ENCODE measurements around the gene MAPK7.

Gene MAPK7

DNA sequence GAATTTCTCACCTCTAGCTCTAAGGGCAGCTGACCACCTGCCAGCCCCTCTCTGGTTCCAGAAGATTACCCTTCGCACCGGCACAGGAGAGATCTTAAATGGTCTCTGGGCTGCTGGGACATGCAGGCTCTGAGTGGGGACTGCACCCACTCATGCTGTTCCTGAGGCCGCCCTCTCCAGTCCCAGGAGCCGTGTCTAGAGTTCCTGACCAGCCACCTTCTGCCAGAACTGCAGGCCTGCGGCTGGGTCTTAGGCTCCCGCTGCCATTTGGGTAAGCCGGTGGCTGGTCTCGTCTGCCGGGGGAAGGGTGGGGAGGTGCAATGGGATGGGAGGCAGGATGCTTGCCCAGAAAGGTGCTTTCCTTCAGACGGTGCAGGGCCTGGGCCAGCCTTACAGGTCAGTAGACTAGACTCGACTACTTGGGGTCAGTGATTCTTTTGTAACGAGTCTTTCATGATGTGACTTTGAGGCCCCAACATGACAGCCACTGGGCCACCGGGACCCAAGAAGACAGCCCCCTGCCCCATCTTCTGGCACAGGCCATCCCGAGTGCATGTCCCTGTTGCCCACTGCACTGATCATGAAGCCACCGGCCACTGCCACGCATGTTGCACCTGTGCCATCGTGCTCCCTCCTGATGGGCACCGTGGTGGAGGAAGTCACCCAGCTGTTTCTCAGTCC is 42.2 kb upstream of the MAPK7 start:
- no peak overlapping the region for H3K4me3 ChIP-seq (ENCODE audit: low read depth, low read length)
- peaks cover 34% of the 10 kb centered on the region for H3K4me1 ChIP-seq (ENCODE audit: control insufficient read depth, insufficient read depth, low read length)
- H3K27ac ChIP-seq (ENCODE audit: low read depth, low read length), result no peak overlapping the region
- H3K27me3 ChIP-seq (ENCODE audit: control insufficient read depth, insufficient read depth, low read length), result no peaks in the 10 kb centered on the region
- H3K9ac ChIP-seq (ENCODE audit: low read length), result no peak overlapping the region
- peaks cover 33% of the 10 kb centered on the region for H3K36me3 ChIP-seq (ENCODE audit: control insufficient read depth, insufficient read depth, low read length)
- no peaks in the 10 kb centered on the region for H3K9me3 ChIP-seq (ENCODE audit: control insufficient read depth, insufficient read depth, low read depth, low read length)

DNA sequence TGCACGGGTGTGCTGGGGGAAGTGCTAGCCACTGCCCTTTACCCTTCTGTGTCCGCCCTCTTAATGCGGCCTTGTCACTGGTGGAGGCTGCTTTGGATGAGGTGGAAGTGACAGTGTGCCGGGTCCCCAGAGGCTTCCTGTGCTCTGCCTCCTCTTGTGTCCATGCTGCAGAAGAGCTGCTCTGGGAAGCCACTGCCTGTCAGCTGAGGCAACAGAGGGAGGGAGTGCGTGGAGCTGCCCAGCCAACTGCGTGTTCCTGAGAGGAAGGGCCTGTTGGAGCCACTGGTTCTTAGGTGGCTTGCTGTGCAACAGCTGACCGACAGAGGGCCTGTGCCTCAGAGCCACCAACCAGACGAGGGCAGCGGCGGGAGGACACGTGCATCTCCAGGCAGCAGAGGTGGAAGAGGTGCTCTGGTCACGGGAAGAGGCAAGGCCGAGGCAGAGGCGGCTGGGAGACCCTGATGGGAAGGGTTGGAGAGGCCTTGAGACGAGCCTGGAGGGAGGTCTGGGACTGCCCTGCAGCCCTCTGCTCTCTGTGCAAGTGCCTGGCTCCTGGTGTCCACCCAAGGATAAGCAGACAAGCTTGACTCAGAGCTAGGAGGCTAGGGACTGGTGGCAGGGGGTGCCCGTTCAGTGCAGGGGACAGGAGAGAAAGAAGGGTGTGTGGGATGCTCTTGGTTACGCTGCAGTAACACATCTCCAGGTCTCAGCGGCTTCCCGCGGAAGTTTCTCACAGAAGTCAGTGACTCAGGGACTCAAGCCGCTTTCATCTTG is 41.2 kb upstream of the MAPK7 start:
- Histone ChIP-seq H3K9me3 (ENCODE audit: control insufficient read depth, insufficient read depth, low read depth, low read length) (no peaks in the 10 kb centered on the region), H3K36me3 (ENCODE audit: control insufficient read depth, insufficient read depth, low read length) (peaks cover 22% of the 10 kb centered on the region), H3K4me1 (ENCODE audit: control insufficient read depth, insufficient read depth, low read length) (peaks cover 40% of the 10 kb centered on the region), H3K9ac (ENCODE audit: low read length) (no peak overlapping the region), H3K27ac (ENCODE audit: low read depth, low read length) (no peak overlapping the region), H3K27me3 (ENCODE audit: control insufficient read depth, insufficient read depth, low read length) (no peaks in the 10 kb centered on the region), H3K4me3 (ENCODE audit: low read depth, low read length) (no peak overlapping the region)

DNA sequence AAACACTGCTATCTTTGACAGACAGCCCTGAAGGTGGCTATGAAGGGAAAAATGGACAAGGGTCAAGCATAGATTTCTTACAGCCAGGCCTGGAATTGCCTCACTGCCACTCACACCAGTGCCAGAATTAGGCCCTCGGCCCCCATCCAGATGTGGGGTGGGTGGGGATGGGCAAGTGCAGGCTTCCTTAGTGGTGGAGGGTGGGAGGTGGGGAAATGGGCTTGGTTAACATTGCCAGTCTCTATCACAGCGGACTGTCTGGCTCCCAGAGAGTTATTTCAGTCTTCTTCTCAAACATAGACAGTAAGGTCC is 40.6 kb upstream of the MAPK7 start:
- no peak overlapping the region for H3K9ac ChIP-seq (ENCODE audit: low read length)
- peaks cover 43% of the 10 kb centered on the region for H3K4me1 ChIP-seq (ENCODE audit: control insufficient read depth, insufficient read depth, low read length)
- no peaks in the 10 kb centered on the region for H3K27me3 ChIP-seq (ENCODE audit: control insufficient read depth, insufficient read depth, low read length)
- no peak overlapping the region for H3K4me3 ChIP-seq (ENCODE audit: low read depth, low read length)
- no peak overlapping the region for H3K27ac ChIP-seq (ENCODE audit: low read depth, low read length)
- H3K36me3 ChIP-seq (ENCODE audit: control insufficient read depth, insufficient read depth, low read length), result peaks cover 18% of the 10 kb centered on the region
- no peaks in the 10 kb centered on the region for H3K9me3 ChIP-seq (ENCODE audit: control insufficient read depth, insufficient read depth, low read depth, low read length)

DNA sequence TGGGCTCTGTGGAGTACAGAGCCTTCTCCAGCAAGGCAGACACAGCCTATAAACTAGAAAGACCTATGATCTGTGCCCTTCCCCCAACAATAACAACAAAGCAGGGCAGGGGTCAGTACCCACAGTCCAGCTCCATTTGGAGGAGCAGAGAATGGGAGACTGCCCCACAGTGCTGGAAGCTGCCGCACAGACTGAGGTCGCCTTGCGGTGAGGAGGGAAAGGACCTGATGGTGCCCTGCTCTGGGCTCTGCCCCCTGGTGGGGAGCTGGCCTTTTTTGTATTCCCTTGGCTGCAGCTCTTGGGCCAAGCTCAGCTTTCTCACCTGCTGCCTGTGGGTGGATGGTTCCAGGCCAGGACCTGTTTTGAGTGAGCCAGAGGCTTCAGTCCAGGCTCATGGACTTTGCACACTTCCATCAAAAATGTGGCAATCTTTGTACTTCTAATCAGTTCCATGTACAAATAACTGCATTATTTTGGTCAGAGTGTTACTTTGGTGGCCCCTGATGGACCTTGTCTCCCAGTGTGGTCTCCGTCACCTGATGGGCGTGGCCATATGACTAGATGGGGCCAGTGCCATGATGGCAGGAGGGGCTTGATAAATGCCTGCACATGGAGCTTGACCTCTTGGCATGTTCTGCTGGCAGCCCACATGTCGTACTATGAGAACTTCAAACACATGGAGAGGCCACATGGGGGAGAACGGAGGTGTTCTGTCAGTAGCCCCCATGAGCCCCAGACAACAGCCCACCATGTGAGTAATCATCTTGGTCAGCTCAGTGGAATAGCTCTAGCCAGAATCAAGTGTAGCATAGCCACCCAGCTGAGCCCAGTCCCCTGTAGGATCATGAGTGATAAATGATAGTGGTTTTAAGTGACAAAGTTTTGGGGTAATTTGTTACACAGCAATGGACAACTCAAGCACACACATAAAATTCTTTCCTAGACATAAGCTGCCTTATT is 40.0 kb upstream of the MAPK7 start:
- no peaks in the 10 kb centered on the region for H3K27me3 ChIP-seq (ENCODE audit: control insufficient read depth, insufficient read depth, low read length)
- no peak overlapping the region for H3K4me3 ChIP-seq (ENCODE audit: low read depth, low read length)
- H3K9ac ChIP-seq (ENCODE audit: low read length), result no peak overlapping the region
- H3K4me1 ChIP-seq (ENCODE audit: control insufficient read depth, insufficient read depth, low read length), result peaks cover 42% of the 10 kb centered on the region
- peaks cover 12% of the 10 kb centered on the region for H3K36me3 ChIP-seq (ENCODE audit: control insufficient read depth, insufficient read depth, low read length)
- H3K9me3 ChIP-seq (ENCODE audit: control insufficient read depth, insufficient read depth, low read depth, low read length), result no peaks in the 10 kb centered on the region
- H3K27ac ChIP-seq (ENCODE audit: low read depth, low read length), result no peak overlapping the region

DNA sequence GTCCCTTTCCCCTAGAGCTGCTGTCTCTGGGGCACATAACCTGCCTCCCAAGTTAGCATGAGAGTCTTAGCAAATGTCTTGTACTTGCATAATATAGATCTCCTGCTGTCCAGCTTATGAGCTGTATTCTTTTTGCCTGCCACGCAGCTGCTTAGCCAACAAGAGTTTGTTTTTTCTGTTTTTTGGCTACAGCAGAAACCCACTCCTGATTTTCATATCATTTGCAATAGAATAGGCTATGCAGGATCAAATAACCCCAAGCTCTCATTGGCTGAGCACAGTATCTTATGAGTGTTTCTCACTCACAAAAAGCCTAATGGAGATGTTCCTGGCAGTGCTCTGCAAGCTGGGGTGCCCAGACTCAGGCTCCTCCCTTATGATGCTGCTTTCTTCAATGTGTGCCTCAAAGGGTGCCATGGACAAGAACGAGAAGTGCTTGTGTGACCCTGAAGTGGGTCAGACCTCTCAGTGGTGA is 38.9 kb upstream of the MAPK7 start:
- no peaks in the 10 kb centered on the region for H3K9me3 ChIP-seq (ENCODE audit: control insufficient read depth, insufficient read depth, low read depth, low read length)
- H3K4me3 ChIP-seq (ENCODE audit: low read depth, low read length), result no peak overlapping the region
- H3K27me3 ChIP-seq (ENCODE audit: control insufficient read depth, insufficient read depth, low read length), result no peaks in the 10 kb centered on the region
- H3K9ac ChIP-seq (ENCODE audit: low read length), result no peak overlapping the region
- H3K36me3 ChIP-seq (ENCODE audit: control insufficient read depth, insufficient read depth, low read length), result peaks cover 8% of the 10 kb centered on the region
- peaks cover 36% of the 10 kb centered on the region for H3K4me1 ChIP-seq (ENCODE audit: control insufficient read depth, insufficient read depth, low read length)
- H3K27ac ChIP-seq (ENCODE audit: low read depth, low read length), result no peak overlapping the region

DNA sequence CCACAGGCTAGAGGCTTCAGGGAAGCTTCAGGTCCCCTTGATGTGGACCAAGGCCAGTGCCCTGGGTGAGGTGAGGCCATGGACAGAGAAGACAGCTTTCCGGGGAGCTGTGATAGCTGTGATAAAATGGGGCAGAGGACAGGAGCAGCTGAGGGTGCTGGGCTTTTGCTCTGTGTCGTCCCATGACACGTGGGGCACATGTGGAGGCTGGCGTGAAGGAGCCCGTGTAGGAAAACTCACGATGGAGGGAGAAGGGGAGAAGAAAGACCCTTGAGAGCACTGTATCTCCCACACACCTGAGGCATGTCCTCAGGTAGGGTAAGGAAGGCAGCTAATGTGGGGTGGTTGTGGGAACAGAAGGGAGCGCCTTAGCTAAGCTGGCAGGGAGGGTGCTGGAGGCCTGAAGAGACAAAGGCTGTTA is 37.1 kb upstream of the MAPK7 start:
- Histone ChIP-seq H3K4me1 (ENCODE audit: control insufficient read depth, insufficient read depth, low read length) (peaks cover 36% of the 10 kb centered on the region), H3K9ac (ENCODE audit: low read length) (no peak overlapping the region), H3K9me3 (ENCODE audit: control insufficient read depth, insufficient read depth, low read depth, low read length) (no peaks in the 10 kb centered on the region), H3K27me3 (ENCODE audit: control insufficient read depth, insufficient read depth, low read length) (no peaks in the 10 kb centered on the region), H3K36me3 (ENCODE audit: control insufficient read depth, insufficient read depth, low read length) (peaks cover 16% of the 10 kb centered on the region), H3K4me3 (ENCODE audit: low read depth, low read length) (no peak overlapping the region), H3K27ac (ENCODE audit: low read depth, low read length) (no peak overlapping the region)

DNA sequence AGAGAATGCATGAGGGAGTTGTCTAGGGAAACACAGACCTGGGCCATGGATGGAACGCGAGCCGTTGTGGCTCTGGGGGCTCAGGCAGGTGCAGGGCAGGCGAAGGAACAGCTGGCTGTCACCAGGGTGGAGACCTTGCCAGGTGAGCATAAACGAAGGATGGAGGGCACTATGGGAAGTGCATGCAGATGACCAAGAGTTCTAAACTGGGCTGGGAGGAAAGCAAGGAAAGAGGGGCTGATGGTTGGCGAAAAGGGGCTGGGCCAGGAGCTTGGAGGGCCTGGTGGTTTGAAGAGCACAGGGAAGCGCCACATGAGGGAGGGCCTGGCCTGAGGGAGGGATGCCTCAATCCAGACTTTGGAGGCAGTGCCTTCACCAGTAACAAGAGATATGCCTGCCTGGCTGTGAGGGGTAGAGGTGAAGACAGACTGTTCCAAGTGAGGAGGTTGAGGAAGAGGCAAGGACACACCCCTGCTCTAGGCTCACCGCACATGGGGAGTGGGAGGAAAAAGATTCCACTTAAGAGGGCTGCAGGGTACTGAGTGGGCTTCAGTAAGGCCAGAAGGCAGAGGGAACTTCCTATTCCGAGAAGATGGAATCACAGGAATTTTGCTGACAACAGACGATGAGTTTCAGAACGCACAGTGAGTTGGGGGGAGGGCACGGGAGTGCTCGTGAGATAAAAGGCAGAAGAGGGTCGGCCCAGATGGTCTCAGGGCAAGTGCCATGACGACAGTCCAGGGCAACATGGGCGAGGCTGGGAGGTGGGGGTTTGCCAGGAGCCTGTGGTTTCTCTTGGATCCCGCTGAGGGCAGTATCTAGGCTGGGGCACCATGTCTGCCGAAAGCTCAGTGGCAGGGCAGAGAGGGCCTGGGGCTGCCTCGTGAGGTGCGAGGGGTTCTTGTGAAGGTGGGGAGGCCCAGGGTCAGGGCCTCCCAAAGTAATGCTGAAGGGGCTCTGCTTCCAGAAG is 36.4 kb upstream of the MAPK7 start:
- H3K4me3 ChIP-seq (ENCODE audit: low read depth, low read length), result no peak overlapping the region
- no peak overlapping the region for H3K27ac ChIP-seq (ENCODE audit: low read depth, low read length)

DNA sequence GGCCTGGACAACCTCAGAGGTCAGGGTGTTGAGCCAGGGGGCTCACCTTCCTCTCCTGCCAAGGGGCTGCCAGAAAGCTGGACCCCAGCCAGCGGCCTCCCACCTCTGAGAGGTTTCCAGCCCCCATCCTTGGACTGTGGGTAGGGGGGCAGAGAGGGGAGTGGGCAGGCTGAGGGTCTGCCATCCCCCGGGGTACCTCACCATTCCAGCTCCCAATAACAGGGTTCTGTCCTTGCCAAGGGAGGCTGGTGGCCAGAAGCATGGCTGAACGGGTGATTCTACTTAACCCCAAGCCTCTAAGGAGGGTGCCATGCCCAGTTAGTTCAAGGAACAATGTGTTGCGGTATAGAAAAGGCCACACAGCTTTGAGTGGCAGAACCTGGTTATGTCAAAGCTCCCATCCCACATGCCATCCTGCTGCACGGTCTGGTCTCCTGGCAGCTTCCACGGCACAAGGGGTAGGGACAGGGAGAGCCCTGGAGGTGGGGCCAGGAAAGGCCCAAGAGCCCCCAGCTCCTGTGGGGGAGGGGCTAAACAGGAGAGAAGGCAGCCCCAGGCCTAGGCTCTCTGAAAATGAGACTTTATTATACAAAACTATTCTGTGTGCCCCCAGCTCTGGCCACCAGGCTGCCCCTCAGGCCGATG is 35.6 kb upstream of the MAPK7 start:
- Histone ChIP-seq H3K27ac (ENCODE audit: low read depth, low read length) (no peak overlapping the region), H3K27me3 (ENCODE audit: control insufficient read depth, insufficient read depth, low read length) (no peaks in the 10 kb centered on the region), H3K9ac (ENCODE audit: low read length) (no peak overlapping the region), H3K4me1 (ENCODE audit: control insufficient read depth, insufficient read depth, low read length) (peaks cover 27% of the 10 kb centered on the region), H3K9me3 (ENCODE audit: control insufficient read depth, insufficient read depth, low read depth, low read length) (no peaks in the 10 kb centered on the region), H3K4me3 (ENCODE audit: low read depth, low read length) (no peak overlapping the region), H3K36me3 (ENCODE audit: control insufficient read depth, insufficient read depth, low read length) (peaks cover 30% of the 10 kb centered on the region)

More for the DNA sequence above, 36.4 kb upstream of the MAPK7 start:
- Histone ChIP-seq H3K4me1 (ENCODE audit: control insufficient read depth, insufficient read depth, low read length) (peaks cover 32% of the 10 kb centered on the region), H3K9ac (ENCODE audit: low read length) (no peak overlapping the region), H3K27me3 (ENCODE audit: control insufficient read depth, insufficient read depth, low read length) (no peaks in the 10 kb centered on the region), H3K36me3 (ENCODE audit: control insufficient read depth, insufficient read depth, low read length) (peaks cover 22% of the 10 kb centered on the region), H3K9me3 (ENCODE audit: control insufficient read depth, insufficient read depth, low read depth, low read length) (no peaks in the 10 kb centered on the region)

DNA sequence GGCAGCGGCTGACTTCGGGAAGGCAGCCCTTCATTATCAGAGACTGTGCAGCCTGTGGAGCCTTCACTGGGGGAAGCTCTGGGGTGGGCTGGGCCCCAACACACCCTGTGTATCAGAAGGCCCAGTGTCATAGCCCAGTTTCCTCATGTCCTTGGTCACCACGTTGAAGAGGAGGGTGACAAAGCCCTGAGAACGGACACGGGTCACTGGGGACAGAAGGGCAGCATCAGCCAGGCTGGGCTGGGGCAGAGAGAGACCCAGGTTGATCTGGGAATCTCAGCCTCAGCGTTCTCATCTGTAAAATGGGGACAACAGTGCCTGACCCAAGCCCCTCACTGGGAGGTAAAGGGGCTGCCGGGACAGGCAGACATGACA is 35.1 kb upstream of the MAPK7 start:
- H3K36me3 ChIP-seq (ENCODE audit: control insufficient read depth, insufficient read depth, low read length), result peaks cover 32% of the 10 kb centered on the region
- H3K4me1 ChIP-seq (ENCODE audit: control insufficient read depth, insufficient read depth, low read length), result peaks cover 24% of the 10 kb centered on the region
- no peak overlapping the region for H3K27ac ChIP-seq (ENCODE audit: low read depth, low read length)
- no peaks in the 10 kb centered on the region for H3K9me3 ChIP-seq (ENCODE audit: control insufficient read depth, insufficient read depth, low read depth, low read length)
- no peaks in the 10 kb centered on the region for H3K27me3 ChIP-seq (ENCODE audit: control insufficient read depth, insufficient read depth, low read length)
- no peak overlapping the region for H3K4me3 ChIP-seq (ENCODE audit: low read depth, low read length)
- H3K9ac ChIP-seq (ENCODE audit: low read length), result no peak overlapping the region

DNA sequence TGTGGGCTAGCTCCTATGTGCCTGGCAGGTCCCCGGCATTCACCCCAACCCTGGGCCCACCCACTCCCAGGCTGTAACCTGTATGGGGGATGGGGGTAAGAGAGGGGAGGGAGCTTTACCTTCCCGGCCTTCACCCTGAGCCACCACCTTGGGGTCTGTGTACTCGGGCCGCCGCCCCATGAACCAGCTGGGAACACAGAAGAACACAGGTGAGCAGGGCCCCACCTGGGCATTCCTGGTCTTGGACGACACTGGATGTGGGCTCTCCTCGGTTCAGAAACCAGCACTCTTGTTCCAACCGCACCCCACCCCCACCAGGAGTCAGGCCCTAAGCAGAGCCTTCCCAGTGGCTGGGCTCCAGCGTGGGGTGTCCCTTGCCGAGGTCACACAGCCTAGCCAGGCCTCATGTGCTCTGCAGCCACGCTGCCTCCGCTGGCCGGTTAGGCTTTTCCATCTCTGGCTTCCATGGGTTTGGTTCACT is 34.6 kb upstream of the MAPK7 start:
- Histone ChIP-seq H3K27me3 (ENCODE audit: control insufficient read depth, insufficient read depth, low read length) (no peaks in the 10 kb centered on the region), H3K27ac (ENCODE audit: low read depth, low read length) (no peak overlapping the region), H3K4me3 (ENCODE audit: low read depth, low read length) (no peak overlapping the region), H3K9ac (ENCODE audit: low read length) (no peak overlapping the region), H3K36me3 (ENCODE audit: control insufficient read depth, insufficient read depth, low read length) (peaks cover 33% of the 10 kb centered on the region), H3K4me1 (ENCODE audit: control insufficient read depth, insufficient read depth, low read length) (peaks cover 19% of the 10 kb centered on the region), H3K9me3 (ENCODE audit: control insufficient read depth, insufficient read depth, low read depth, low read length) (no peaks in the 10 kb centered on the region)
